Spleen (tissue), 13 donors: ENCODE results near the gene MAGEA6. TPM values are rescaled to one million over a fixed set of nuclear protein-coding genes. Genes with fewer than 3 reads are reported as not detected.
"Not testable (repeated sequence)": the region's sequence is repeated elsewhere in the genome, so short reads cannot be mapped to it uniquely, and the experiment has no call there.

ENCODE experiments used
- DNase-seq: peaks from one replicate; pipeline ENCODE4 v3.0.0-alpha.2; 2020
- H3K27ac ChIP-seq, 8 donors: fragments of 200-600 bp; sonication (generic) in 7 of 8; 1 replicate in 4 of 8; 2 replicates in 4 of 8; pipeline versions ENCODE4 v1.5.0 to v1.8.0; 2016 to 2021; ENCODE audit warnings: inconsistent platforms in 4 of 8, mild to moderate bottlenecking in 4 of 8, moderate library complexity in 1 of 8
- H3K27me3 ChIP-seq, 7 donors: fragments of 200-600 bp; sonication (generic) in 6 of 7; replicated peaks in 1 of 7; 1 replicate in 4 of 7; 2 replicates in 3 of 7; pipeline versions ENCODE4 v1.5.0 to v1.8.0; 2016 to 2021; ENCODE audit warnings: inconsistent platforms in 3 of 7, mild to moderate bottlenecking in 1 of 7
- H3K36me3 ChIP-seq, 6 donors: fragments of 200-600 bp; sonication (generic) in 5 of 6; 1 replicate in 4 of 6; 2 replicates in 2 of 6; pipeline versions ENCODE4 v1.5.0 to v1.8.0; 2016 to 2021; ENCODE audit warnings: inconsistent platforms in 2 of 6
- H3K4me1 ChIP-seq, 6 donors: fragments of 200-600 bp; sonication (generic) in 5 of 6; 1 replicate in 3 of 6; 2 replicates in 3 of 6; pipeline versions ENCODE4 v1.5.0 to v1.8.0; 2016 to 2021; ENCODE audit warnings: inconsistent platforms in 3 of 6
- H3K4me3 ChIP-seq, 8 donors: fragments of 200-600 bp; sonication (generic) in 7 of 8; 1 replicate in 4 of 8; 2 replicates in 4 of 8; pipeline versions ENCODE4 v1.5.0 to v1.8.0; 2016 to 2021; ENCODE audit warnings: inconsistent platforms in 4 of 8, mild to moderate bottlenecking in 4 of 8, moderate library complexity in 2 of 8
- H3K9me3 ChIP-seq, 8 donors: fragments of 200-600 bp; sonication (generic) in 7 of 8; 1 replicate in 4 of 8; 2 replicates in 4 of 8; pipeline versions ENCODE4 v1.5.0 to v1.8.0; 2016 to 2021; ENCODE audit warnings: inconsistent platforms in 4 of 8
- POLR2A ChIP-seq, 3 donors: fragments of 450-650 bp; IDR thresholded peaks; one replicate each; pipeline ENCODE4 v1.5.1; 2017; ENCODE audit warnings: antibody characterized with exemption in 3 of 3, mild to moderate bottlenecking in 1 of 3
- POLR2AphosphoS5 ChIP-seq, 3 donors: sonication (generic); formaldehyde crosslinking; IDR thresholded peaks; one replicate each; pipeline ENCODE4 v1.5.1; 2017; ENCODE audit warnings: antibody characterized with exemption in 3 of 3
- WGBS, 5 donors: extraction: QIAGEN DNeasy Blood & Tissue Kit in 3 of 5; methylation state at CpG; one replicate each; pipeline versions ENCODE4 v1.1.5 to v1.1.7; 2013 to 2018; 5-methylcytosine and 5-hydroxymethylcytosine counted together
- intact Hi-C: fragments of 100-400 bp; cut with DNase I; formaldehyde crosslinking; loops from one replicate; pipeline ENCODE4 v1.15.0; 2023; ENCODE audit warnings: low total_unique reads
- long read RNA-seq, 2 donors: transcript quantifications; one replicate each; lab custom pipeline, GENCODE V29; 2026
- polyA plus RNA-seq, 3 donors: library from polyadenylated mRNA; stranded (reverse); fragments of 200-250 nt; gene quantifications; one replicate each; pipeline ENCODE4 v1.2.1, GENCODE V29; 2013
- total RNA-seq, 7 donors: library from RNA; depleted of rRNA in 3 of 7; stranded (reverse); fragments of >200 nt in 3 of 7; fragmentation: NEBNext Ultra II Directional in 4 of 7; extraction: Animal tissue kit (Norgen Biotek cat#: 25700) in 4 of 7; gene quantifications; one replicate each; pipeline versions ENCODE4 v1.1.0 to v1.2.1, GENCODE V29; 2016 to 2021
- TF ChIP-seq, protein P1 (sequence below), 11 experiments: fragments of 200-600 bp in 7 of 11; fragments of 450-650 bp in 4 of 11; sonication (generic) in 4 of 11; IDR thresholded peaks in 8 of 11; conservative IDR thresholded peaks in 3 of 11; 1 replicate in 7 of 11; 2 replicates in 4 of 11; pipeline versions ENCODE4 v1.4.0 to v1.8.0; 2016 to 2021; ENCODE audit warnings: antibody characterized with exemption in 11 of 11, inconsistent platforms in 4 of 11, mild to moderate bottlenecking in 1 of 11
- donor health status: healthy with polysubstance abuse.
- donor health status: DM: no; HTN: no; CAD: no; lungs with moderate emphysema.
- donor health status: DM: no; HTN: no; CAD: no.
- donor health status: Bipolar disorder and iron deficiency.
- donor health status: healthy.
- donor health status: DM: no; HTN: no; CAD: no.
- donor health status: DM: yes; HTN: yes; CAD: no.

The MAGEA6 gene, protein sequence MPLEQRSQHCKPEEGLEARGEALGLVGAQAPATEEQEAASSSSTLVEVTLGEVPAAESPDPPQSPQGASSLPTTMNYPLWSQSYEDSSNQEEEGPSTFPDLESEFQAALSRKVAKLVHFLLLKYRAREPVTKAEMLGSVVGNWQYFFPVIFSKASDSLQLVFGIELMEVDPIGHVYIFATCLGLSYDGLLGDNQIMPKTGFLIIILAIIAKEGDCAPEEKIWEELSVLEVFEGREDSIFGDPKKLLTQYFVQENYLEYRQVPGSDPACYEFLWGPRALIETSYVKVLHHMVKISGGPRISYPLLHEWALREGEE
- total RNA-seq, result not detected
- not detected for polyA plus RNA-seq
- long read RNA-seq, donor 1, result 0 reads
- long read RNA-seq, donor 2, result 0 reads

DNA sequence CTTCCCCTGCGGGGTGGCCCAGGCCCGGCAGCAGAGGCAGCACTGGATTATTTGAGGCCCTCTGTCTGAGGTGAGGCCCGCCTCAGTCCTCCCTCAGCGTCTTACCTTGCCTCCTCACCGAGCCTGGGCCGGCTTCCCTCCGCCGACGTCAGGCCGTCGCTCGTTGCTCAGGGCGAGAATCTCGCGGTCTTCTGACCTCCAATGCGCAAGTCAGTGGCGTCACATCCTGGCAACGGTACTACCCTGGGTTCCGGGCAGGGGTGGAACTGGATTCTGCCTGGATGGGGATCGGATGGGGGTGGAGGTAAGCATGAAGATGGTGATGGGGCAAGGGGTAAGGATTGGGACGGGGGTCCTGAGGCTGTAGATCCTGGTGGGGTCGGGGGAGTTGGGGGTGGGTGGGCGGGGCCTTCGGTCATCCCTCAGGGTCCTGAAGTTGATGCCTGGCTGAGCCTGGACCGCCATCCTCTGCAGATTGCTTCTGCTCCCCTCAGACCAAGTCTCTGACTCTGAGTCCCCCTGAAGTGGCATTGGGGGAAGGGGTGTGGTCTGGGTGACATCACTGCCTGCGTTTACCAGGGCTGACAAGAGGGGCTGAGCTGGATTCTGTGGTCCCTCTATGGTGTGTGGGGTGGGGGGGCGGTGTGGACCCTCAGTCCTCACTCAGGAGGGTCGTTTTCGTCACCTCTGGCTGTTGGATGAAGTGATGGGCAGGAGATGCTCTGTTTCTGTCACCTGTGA lies at the start of gene MAGEA6:
Gene MAGEA6, minus strand, starts transcription at position 141 of the 741 bp plus-strand sequence. CDS start 2,039 bp downstream, outside the sequence.
- WGBS, 5 donors, result 82% methylated on average over 3 of the region's 29 CpGs; no CpG with 5 or more reads in 4 of the 5 donors
- H3K27me3 ChIP-seq, intact Hi-C loops, H3K4me3 ChIP-seq, H3K36me3 ChIP-seq, H3K4me1 ChIP-seq, H3K27ac ChIP-seq, H3K9me3 ChIP-seq, DNase-seq: not testable (repeated sequence)

DNA sequence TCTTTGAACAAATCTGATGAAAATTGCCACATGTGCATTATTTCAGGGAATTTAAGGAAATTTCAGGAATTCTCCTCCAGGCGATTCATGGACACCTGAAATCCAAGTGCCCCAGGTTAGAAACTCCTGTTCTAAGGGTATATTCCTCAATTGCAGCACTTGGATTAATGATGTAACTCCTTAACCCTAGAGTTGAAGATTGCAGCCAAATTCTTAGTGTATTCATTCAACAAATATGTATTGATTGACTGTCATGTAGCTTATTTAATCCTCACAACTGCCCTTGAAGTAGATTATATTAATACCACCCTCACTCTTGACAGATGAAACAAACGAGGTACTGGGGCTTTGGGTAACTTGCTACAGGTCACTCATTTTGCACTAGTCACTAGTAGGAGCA lies 49.8 kb upstream of the MAGEA6 start:
- no peaks in the 10 kb centered on the region for H3K9me3 ChIP-seq
- no peaks in the 10 kb centered on the region for H3K4me1 ChIP-seq
- H3K4me3 ChIP-seq, result no peak overlapping the region
- 46 to 93% (median 64%) methylated on average over 2 of the region's 2 CpGs for WGBS, 5 donors
- H3K36me3 ChIP-seq, result no peaks in the 10 kb centered on the region
- intact Hi-C loops, result no loop called here
- H3K27ac ChIP-seq, result no peak overlapping the region
- DNase-seq, result no peak
- H3K27me3 ChIP-seq, result peaks cover 0 to 12% (median 0%) of the 10 kb centered on the region in 7 donors
- TF ChIP-seq, protein P1, sequence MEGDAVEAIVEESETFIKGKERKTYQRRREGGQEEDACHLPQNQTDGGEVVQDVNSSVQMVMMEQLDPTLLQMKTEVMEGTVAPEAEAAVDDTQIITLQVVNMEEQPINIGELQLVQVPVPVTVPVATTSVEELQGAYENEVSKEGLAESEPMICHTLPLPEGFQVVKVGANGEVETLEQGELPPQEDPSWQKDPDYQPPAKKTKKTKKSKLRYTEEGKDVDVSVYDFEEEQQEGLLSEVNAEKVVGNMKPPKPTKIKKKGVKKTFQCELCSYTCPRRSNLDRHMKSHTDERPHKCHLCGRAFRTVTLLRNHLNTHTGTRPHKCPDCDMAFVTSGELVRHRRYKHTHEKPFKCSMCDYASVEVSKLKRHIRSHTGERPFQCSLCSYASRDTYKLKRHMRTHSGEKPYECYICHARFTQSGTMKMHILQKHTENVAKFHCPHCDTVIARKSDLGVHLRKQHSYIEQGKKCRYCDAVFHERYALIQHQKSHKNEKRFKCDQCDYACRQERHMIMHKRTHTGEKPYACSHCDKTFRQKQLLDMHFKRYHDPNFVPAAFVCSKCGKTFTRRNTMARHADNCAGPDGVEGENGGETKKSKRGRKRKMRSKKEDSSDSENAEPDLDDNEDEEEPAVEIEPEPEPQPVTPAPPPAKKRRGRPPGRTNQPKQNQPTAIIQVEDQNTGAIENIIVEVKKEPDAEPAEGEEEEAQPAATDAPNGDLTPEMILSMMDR (IDR thresholded peaks at IDR 0.05 in 8 of 11, conservative IDR thresholded peaks at IDR 0.05 in 3 of 11), result no peak
- TF ChIP-seq POLR2AphosphoS5 (IDR thresholded peaks at IDR 0.05), result no peak
- TF ChIP-seq POLR2A (IDR thresholded peaks at IDR 0.05), result no peak

DNA sequence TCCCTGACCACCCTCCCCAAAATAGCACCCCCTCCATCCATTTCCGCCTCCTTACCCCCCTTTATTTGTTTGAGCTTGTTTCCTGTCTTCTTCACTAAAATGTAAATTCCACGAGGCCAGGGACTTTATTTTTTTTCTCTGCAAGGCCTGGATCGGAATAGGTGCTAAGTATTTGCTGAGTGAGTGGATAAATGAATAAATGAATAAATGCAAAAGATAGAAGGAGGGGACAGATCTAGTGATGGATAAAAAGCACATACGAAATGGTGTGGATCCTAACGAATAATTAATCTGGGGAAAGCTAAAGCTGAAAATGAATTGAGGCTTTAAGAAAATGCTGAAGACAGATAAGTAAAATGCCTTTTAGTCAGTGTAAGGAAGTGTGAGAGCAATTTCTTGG lies 48.9 kb upstream of the MAGEA6 start:
- WGBS, 5 donors, result 67 to 91% (median 83%) methylated on average over 5 of the region's 5 CpGs
- Histone ChIP-seq H3K4me1 (no peaks in the 10 kb centered on the region), H3K4me3 (no peak overlapping the region), H3K27ac (no peak overlapping the region), H3K36me3 (no peaks in the 10 kb centered on the region), H3K27me3 (peaks cover 0 to 12% (median 0%) of the 10 kb centered on the region in 7 donors), H3K9me3 (no peaks in the 10 kb centered on the region)
- intact Hi-C loops, result no loop called here
- TF ChIP-seq POLR2A (IDR thresholded peaks at IDR 0.05) (no peak), POLR2AphosphoS5 (IDR thresholded peaks at IDR 0.05) (no peak)
- TF ChIP-seq, protein P1 (IDR thresholded peaks at IDR 0.05 in 8 of 11, conservative IDR thresholded peaks at IDR 0.05 in 3 of 11), result no peak
- DNase-seq, result no peak

DNA sequence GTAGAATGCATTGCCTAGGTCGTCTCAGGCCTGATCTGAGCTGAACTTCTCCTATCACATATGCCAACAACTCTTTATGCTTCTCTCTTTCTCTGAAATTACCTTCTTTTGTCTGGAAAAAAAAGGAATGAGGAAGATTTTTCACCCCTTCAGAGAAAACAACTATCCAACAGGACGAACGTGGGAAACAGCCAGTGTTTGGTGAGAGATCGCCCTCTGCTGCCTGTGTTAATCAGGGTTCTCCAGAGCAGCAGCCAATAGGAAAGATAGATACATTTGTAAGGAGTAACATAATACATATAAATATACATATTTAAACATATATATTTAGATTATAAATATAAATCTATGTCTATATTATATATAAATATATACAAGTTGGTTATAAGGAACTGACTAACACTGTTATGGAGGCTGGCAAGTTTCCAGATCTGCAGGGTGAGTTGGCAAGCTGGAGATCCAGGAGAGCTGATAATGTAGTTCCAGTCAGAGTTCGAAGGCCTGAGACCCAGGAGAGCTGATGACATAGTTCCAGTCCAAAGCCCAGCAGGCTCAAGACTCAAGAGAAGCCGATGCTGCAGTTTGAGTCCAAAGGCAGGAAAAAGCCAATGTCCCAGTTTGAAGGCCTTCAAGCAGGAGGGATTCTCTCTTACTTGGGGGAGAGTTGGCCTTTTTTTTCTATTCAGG lies 47.7 kb upstream of the MAGEA6 start:
- intact Hi-C loops, result no loop called here

More for the DNA sequence above, 47.7 kb upstream of the MAGEA6 start:
- H3K27ac ChIP-seq, result no peak overlapping the region
- 32 to 39% (median 32%) methylated on average over 6 of the region's 6 CpGs for whole genome bisulfite sequencing, 5 donors
- no peaks in the 10 kb centered on the region for H3K9me3 ChIP-seq
- H3K36me3 ChIP-seq, result no peaks in the 10 kb centered on the region
- no peak overlapping the region for H3K4me3 ChIP-seq
- H3K27me3 ChIP-seq, result peaks cover 0 to 12% (median 0%) of the 10 kb centered on the region in 7 donors
- no peaks in the 10 kb centered on the region for H3K4me1 ChIP-seq
- TF ChIP-seq POLR2AphosphoS5 (IDR thresholded peaks at IDR 0.05), result no peak
- TF ChIP-seq, protein P1 (IDR thresholded peaks at IDR 0.05 in 8 of 11, conservative IDR thresholded peaks at IDR 0.05 in 3 of 11), result peak in 3 of 11 experiments; percentile 11 to 25 (median 17)
- no peak for DNase-seq
